Keratinocyte (primary cell): ENCODE results near the gene RSPH9.

Source experiments
- EZH2 ChIP-seq: IDR thresholded peaks from one replicate; pipeline ENCODE4 v1.6.1; 2012; ENCODE audit warnings: inconsistent platforms, mild to moderate bottlenecking, low read length, moderate library complexity
- TF ChIP-seq, protein P1 (sequence below), 3 experiments: IDR thresholded peaks in 1 of 3; conservative IDR thresholded peaks in 1 of 3; optimal IDR thresholded peaks in 1 of 3; 2 replicates in 2 of 3; 3 replicates in 1 of 3; pipeline versions ENCODE3 to v1.5.1; 2011; ENCODE audit warnings: low read length in 3 of 3, mild to moderate bottlenecking in 3 of 3, moderate library complexity in 2 of 3, control low read depth in 1 of 3, inconsistent platforms in 1 of 3; ENCODE audit not compliant: insufficient read depth in 2 of 3; ENCODE audit errors: extremely low read depth in 1 of 3

DNA sequence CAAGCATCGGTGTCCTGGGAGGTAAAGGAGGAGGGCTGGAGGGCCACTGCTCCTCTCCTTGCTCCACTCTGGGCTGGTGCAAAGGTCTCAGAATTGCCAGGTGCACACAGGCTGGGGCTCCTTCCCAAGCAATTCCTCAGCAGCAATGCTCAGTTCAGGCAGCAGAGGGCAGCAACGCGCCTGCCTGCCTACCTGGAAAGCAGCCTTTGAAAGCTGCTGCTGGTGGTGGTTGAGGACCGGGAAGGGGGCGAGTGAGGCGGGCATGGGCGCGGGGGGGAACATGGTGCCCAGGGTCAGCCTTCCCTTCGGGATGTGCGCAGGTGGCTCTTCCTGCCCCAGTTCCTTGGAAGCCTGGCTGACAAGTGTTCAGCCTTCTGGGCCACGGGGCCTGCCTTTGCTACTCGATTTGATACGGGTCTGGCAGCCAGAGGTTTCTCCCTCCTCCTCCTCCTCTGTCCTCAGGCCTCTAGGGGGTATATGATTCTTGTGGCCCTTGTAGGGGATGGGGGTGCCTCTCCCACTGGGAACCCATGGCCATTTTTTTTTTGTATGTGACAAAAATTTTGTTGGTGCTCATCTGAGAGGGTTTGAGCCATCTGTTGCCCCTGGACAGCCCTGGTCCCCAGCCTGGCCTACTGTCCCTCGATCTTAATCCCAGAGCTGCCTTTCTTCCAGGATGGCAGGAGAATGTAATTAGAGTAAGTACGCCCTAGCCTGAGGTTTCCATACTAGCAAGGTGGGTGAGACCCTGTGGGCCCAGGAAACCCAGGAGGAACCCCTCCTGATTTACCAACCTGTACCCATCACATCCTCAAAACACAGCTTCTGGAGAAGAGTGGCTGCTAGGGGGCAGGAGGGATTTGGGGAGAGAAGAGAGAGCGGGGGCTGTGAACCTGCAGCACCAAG is 22.7 kb downstream of the RSPH9 start:
- TF ChIP-seq, protein P1, sequence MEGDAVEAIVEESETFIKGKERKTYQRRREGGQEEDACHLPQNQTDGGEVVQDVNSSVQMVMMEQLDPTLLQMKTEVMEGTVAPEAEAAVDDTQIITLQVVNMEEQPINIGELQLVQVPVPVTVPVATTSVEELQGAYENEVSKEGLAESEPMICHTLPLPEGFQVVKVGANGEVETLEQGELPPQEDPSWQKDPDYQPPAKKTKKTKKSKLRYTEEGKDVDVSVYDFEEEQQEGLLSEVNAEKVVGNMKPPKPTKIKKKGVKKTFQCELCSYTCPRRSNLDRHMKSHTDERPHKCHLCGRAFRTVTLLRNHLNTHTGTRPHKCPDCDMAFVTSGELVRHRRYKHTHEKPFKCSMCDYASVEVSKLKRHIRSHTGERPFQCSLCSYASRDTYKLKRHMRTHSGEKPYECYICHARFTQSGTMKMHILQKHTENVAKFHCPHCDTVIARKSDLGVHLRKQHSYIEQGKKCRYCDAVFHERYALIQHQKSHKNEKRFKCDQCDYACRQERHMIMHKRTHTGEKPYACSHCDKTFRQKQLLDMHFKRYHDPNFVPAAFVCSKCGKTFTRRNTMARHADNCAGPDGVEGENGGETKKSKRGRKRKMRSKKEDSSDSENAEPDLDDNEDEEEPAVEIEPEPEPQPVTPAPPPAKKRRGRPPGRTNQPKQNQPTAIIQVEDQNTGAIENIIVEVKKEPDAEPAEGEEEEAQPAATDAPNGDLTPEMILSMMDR (optimal IDR thresholded peaks at IDR 0.05 in 1 of 3, IDR thresholded peaks at IDR 0.05 in 1 of 3, conservative IDR thresholded peaks at IDR 0.05 in 1 of 3; ENCODE audit: extremely low read depth in 1 of 3, insufficient read depth in 2 of 3, low read length in 3 of 3), result peak in 2 of 3 experiments; percentile 92 to 98
- TF ChIP-seq EZH2, result no peak
